ENCODE results near the gene DACT2.

GRCh38 chr6:168322966-168323365 is 3.4 kb upstream of the DACT2 start:
- no peak for TF ChIP-seq TBL1XR1 (IDR thresholded peaks at IDR 0.05; ENCODE audit: low read length in 2 of 2)
- TF ChIP-seq RBM22 (IDR thresholded peaks at IDR 0.05; ENCODE audit: low read depth, low read length, poor library complexity, severe bottlenecking), result no peak
- TF ChIP-seq CEBPB (tag; IDR thresholded peaks at IDR 0.05), result no peak
- TF ChIP-seq SIRT6 (IDR thresholded peaks at IDR 0.05; ENCODE audit: low read depth, low read length), result no peak
- TF ChIP-seq SRSF9 (IDR thresholded peaks at IDR 0.05; ENCODE audit: borderline replicate concordance, low read depth, low read length), result no peak
- TF ChIP-seq EZH2 (IDR thresholded peaks at IDR 0.05; ENCODE audit: borderline replicate concordance, low read depth, low read length), result no peak
- TF ChIP-seq, protein P1, sequence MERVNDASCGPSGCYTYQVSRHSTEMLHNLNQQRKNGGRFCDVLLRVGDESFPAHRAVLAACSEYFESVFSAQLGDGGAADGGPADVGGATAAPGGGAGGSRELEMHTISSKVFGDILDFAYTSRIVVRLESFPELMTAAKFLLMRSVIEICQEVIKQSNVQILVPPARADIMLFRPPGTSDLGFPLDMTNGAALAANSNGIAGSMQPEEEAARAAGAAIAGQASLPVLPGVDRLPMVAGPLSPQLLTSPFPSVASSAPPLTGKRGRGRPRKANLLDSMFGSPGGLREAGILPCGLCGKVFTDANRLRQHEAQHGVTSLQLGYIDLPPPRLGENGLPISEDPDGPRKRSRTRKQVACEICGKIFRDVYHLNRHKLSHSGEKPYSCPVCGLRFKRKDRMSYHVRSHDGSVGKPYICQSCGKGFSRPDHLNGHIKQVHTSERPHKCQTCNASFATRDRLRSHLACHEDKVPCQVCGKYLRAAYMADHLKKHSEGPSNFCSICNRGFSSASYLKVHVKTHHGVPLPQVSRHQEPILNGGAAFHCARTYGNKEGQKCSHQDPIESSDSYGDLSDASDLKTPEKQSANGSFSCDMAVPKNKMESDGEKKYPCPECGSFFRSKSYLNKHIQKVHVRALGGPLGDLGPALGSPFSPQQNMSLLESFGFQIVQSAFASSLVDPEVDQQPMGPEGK (CRISPR knock-in tag; IDR thresholded peaks at IDR 0.05; ENCODE audit: borderline replicate concordance), result no peak
- TF ChIP-seq MTF1 (CRISPR knock-in tag; IDR thresholded peaks at IDR 0.05; ENCODE audit: borderline replicate concordance), result no peak
